B cell (primary cell): ENCODE data around the gene ACBD4. TPM values are rescaled to one million over a fixed set of nuclear protein-coding genes. Genes with fewer than 3 reads are reported as not detected.

ENCODE experiments used
- ATAC-seq: fragments of 200-7000 bp; cut with Tn5 transposase; one replicate; pipeline ENCODE4 v1.10.0; 2021; ENCODE audit warnings: low read depth, mild to moderate bottlenecking, moderate number of reproducible peaks, moderate library complexity
- CTCF ChIA-PET: fragments of 350-600 bp; sonication (Branson Sonifier 250); formaldehyde crosslinking; loops from one replicate; lab custom pipeline; 2021; ENCODE audit warnings: antibody characterized with exemption, inconsistent platforms; lab: Charles Lee
- POLR2A ChIA-PET: fragments of 350-600 bp; sonication (Branson Sonifier 250); formaldehyde crosslinking; loops from one replicate; lab custom pipeline; 2021; ENCODE audit warnings: antibody characterized with exemption; lab: Charles Lee
- DNase-seq: peaks from one replicate; pipeline ENCODE4 v3.0.0; 2013
- H2AFZ ChIP-seq: 2 replicates; pipeline ENCODE4 v1.6.1; 2012; ENCODE audit warnings: mild to moderate bottlenecking, low read depth, low read length; ENCODE audit not compliant: insufficient read depth, poor library complexity, severe bottlenecking
- H3K27ac ChIP-seq, 2 donors: 1 replicate in 1 of 2; 2 replicates in 1 of 2; pipeline ENCODE4 v1.5.1; 2012 to 2013; ENCODE audit warnings: low read length in 2 of 2, mild to moderate bottlenecking in 2 of 2, moderate library complexity in 1 of 2
- H3K27me3 ChIP-seq, 4 experiments: fragments of 200-600 bp in 1 of 4; sonication (generic) in 1 of 4; replicated peaks in 1 of 4; 1 replicate in 2 of 4; 2 replicates in 2 of 4; pipeline versions ENCODE4 v1.6.1 to v1.7.0; 2013 to 2016; ENCODE audit warnings: low read length in 3 of 4, mild to moderate bottlenecking in 2 of 4, mixed read lengths in 1 of 4, moderate library complexity in 1 of 4; ENCODE audit not compliant: insufficient read depth in 4 of 4, control insufficient read depth in 3 of 4; ENCODE audit errors: control extremely low read depth in 1 of 4
- H3K36me3 ChIP-seq, 2 experiments: replicated peaks in 1 of 2; 1 replicate in 1 of 2; 2 replicates in 1 of 2; pipeline versions ENCODE4 v1.6.1 to v1.7.1; 2013; ENCODE audit warnings: low read length in 1 of 2; ENCODE audit not compliant: insufficient read depth in 2 of 2, control insufficient read depth in 1 of 2; ENCODE audit errors: control extremely low read depth in 1 of 2, extremely low read depth in 1 of 2
- H3K4me1 ChIP-seq, 2 donors: fragments of 200-600 bp in 1 of 2; sonication (generic) in 1 of 2; 1 replicate in 1 of 2; 2 replicates in 1 of 2; pipeline versions ENCODE4 v1.5.1 to v1.6.1; 2013 to 2017; ENCODE audit warnings: low read length in 2 of 2; ENCODE audit not compliant: control insufficient read depth in 2 of 2, insufficient read depth in 2 of 2
- H3K4me2 ChIP-seq: replicated peaks from 2 replicates; pipeline ENCODE3; 2012; ENCODE audit warnings: mild to moderate bottlenecking, low read depth, low read length; ENCODE audit not compliant: poor library complexity, severe bottlenecking
- H3K4me3 ChIP-seq, 5 experiments: fragments of 200-600 bp in 1 of 5; sonication (generic) in 1 of 5; 1 replicate in 3 of 5; 2 replicates in 2 of 5; pipeline versions ENCODE4 v1.5.1 to v1.7.0; 2011 to 2016; ENCODE audit warnings: low read length in 4 of 5, mild to moderate bottlenecking in 4 of 5, low read depth in 2 of 5, control low read depth in 1 of 5, moderate library complexity in 1 of 5; ENCODE audit not compliant: insufficient read depth in 1 of 5; ENCODE audit errors: control extremely low read depth in 1 of 5, extremely low read depth in 1 of 5
- H3K79me2 ChIP-seq: fragments of 200-600 bp; sonication (generic); one replicate; pipeline ENCODE4 v1.6.0; 2016; ENCODE audit warnings: low read length; ENCODE audit not compliant: control insufficient read depth, insufficient read depth
- H3K9ac ChIP-seq: fragments of 200-600 bp; sonication (generic); 2 replicates; pipeline ENCODE4 v1.6.1; 2017; ENCODE audit warnings: mild to moderate bottlenecking, low read length, moderate library complexity
- H3K9me3 ChIP-seq, 3 donors: one replicate each; pipeline versions ENCODE4 v1.6.1 to v1.7.1; 2013; ENCODE audit warnings: low read length in 2 of 3; ENCODE audit not compliant: control insufficient read depth in 2 of 3, insufficient read depth in 1 of 3; ENCODE audit errors: control extremely low read depth in 1 of 3
- H4K20me1 ChIP-seq: 2 replicates; pipeline ENCODE4 v1.6.0; 2012; ENCODE audit warnings: mild to moderate bottlenecking, low read length; ENCODE audit not compliant: insufficient read depth, control insufficient read depth, poor library complexity, severe bottlenecking
- H3K27ac Mint-ChIP-seq: one replicate; pipeline ENCODE4 v1.8.0; 2021; ENCODE audit warnings: mixed read lengths
- H3K27me3 Mint-ChIP-seq: one replicate; pipeline ENCODE4 v1.8.0; 2021; ENCODE audit warnings: mixed read lengths
- H3K4me1 Mint-ChIP-seq: one replicate; pipeline ENCODE4 v1.8.0; 2021; ENCODE audit warnings: mixed read lengths
- H3K4me3 Mint-ChIP-seq: one replicate; pipeline ENCODE4 v1.8.0; 2021; ENCODE audit warnings: mixed read lengths
- H3K9me3 Mint-ChIP-seq: one replicate; pipeline ENCODE4 v1.8.0; 2022; ENCODE audit warnings: mixed read lengths; ENCODE audit not compliant: insufficient read depth
- CTCF ChIP-seq: fragments of 200-600 bp; IDR thresholded peaks from one replicate; pipeline ENCODE4 v1.8.0; 2022; ENCODE audit warnings: antibody characterized with exemption, mild to moderate bottlenecking
- EZH2 ChIP-seq: IDR thresholded peaks from 2 replicates; pipeline ENCODE4 v1.6.1; 2012; ENCODE audit warnings: borderline replicate concordance, low read depth, mild to moderate bottlenecking, moderate library complexity, low read length; ENCODE audit not compliant: insufficient read depth, poor library complexity, severe bottlenecking
- WGBS: methylation state at CpG from one replicate; pipeline ENCODE4 v1.1.5; 2013; ENCODE audit warnings: missing lambda C conversion rate; ENCODE audit not compliant: insufficient coverage; 5-methylcytosine and 5-hydroxymethylcytosine counted together
- intact Hi-C: fragments of 100-400 bp; cut with micrococcal nuclease; formaldehyde crosslinking; loops from one replicate; pipeline ENCODE4 v1.10.0; 2022
- polyA plus RNA-seq: library from polyadenylated mRNA; depleted of rRNA; stranded (reverse); fragments of >200 nt; gene quantifications from 2 replicates; pipeline ENCODE4 v1.2.3, GENCODE V29; 2012
- total RNA-seq, 2 donors: library from RNA; stranded (reverse); fragments of 120-200 nt in 1 of 2; gene quantifications; 1 replicate in 1 of 2; 2 replicates in 1 of 2; pipeline versions ENCODE4 v1.2.3 to v1.2.4, GENCODE V29; 2013 to 2022

The ACBD4 gene
- total and polyA plus RNA-seq, 2 donors (not counting 1 experiment from before 2014, with no cell fraction given), result 36.8 to 39.4 TPM

- Histone ChIP-seq H3K79me2 (peaks cover 4% of the 10 kb centered on the region), H2AFZ (no peak overlapping the region), H3K27me3 (no peaks in the 10 kb centered on the region), H3K4me2 (no peak overlapping the region), H3K9ac (no peak overlapping the region), H4K20me1 (peaks cover 5% of the 10 kb centered on the region), H3K4me3 (no peak overlapping the region), H3K9me3 (no peaks in the 10 kb centered on the region), H3K4me1 (no peaks in the 10 kb centered on the region), H3K36me3 (peaks cover 2 to 74% of the 10 kb centered on the region in 2 experiments), H3K27ac (no peak overlapping the region)
- peak; percentile 78 for DNase-seq
- WGBS, result 76% methylated on average over 8 of the region's 9 CpGs
- no peaks in the 10 kb centered on the region for H3K9me3 Mint-ChIP-seq
- H3K4me3 Mint-ChIP-seq, result no peak overlapping the region
- H3K27me3 Mint-ChIP-seq, result no peaks in the 10 kb centered on the region
- ChIA-PET POLR2A (interaction anchor here (1.0 kb wide), 1 partner anchor 149 kb away, joined by 3 read pairs; no protein-coding TSS in a partner anchor), CTCF (interaction anchor here (0.6 to 5.2 kb wide), 34 partner anchors 9 to 326 kb away, joined by 3 to 62 read pairs (median 4); partner anchors contain the start of genes NMT1 and PLCD3)
- peak; percentile 84 for ATAC-seq
- peak overlapping the region; percentile 6 for H3K27ac Mint-ChIP-seq
- H3K4me1 Mint-ChIP-seq, result peaks cover 7% of the 10 kb centered on the region
- TF ChIP-seq EZH2 (no peak), CTCF (peak; percentile 88)
- intact Hi-C loops, result loop anchor here (1.0 kb wide), 2 partner anchors 29 to 324 kb away; no protein-coding TSS in a partner anchor
Measured at GRCh38 chr17:45098869-45099616, 36.4 kb upstream of the ACBD4 start.

- Histone ChIP-seq H3K4me1 (no peaks in the 10 kb centered on the region), H3K9me3 (no peaks in the 10 kb centered on the region), H2AFZ (no peak overlapping the region), H3K27ac (no peak overlapping the region), H3K9ac (no peak overlapping the region), H3K79me2 (peaks cover 4% of the 10 kb centered on the region), H3K36me3 (peaks cover 3 to 83% of the 10 kb centered on the region in 2 experiments), H4K20me1 (no peaks in the 10 kb centered on the region), H3K4me3 (no peak overlapping the region), H3K4me2 (no peak overlapping the region), H3K27me3 (no peaks in the 10 kb centered on the region)
- Mint-ChIP-seq H3K9me3 (no peaks in the 10 kb centered on the region), H3K4me3 (no peak overlapping the region), H3K4me1 (peaks cover 5% of the 10 kb centered on the region), H3K27me3 (no peaks in the 10 kb centered on the region), H3K27ac (no peak overlapping the region)
- DNase-seq (no peak), ATAC-seq (no peak)
- TF ChIP-seq EZH2, result no peak
- no peak for TF ChIP-seq CTCF
- WGBS, result 98% methylated on average over 7 of the region's 9 CpGs
- CTCF ChIA-PET, result interaction anchor here (0.7 kb wide), 1 partner anchor 8 kb away, joined by 3 read pairs; no protein-coding TSS in a partner anchor
- intact Hi-C loops, result no loop called here
- POLR2A ChIA-PET, result no interaction called here
Measured at GRCh38 chr17:45101546-45101882, 34.0 kb upstream of the ACBD4 start.
